Activated CD8-positive, alpha-beta memory T cell treated with anti-CD3 and anti-CD28 coated beads for 24 hours (primary cell): Measurements from ENCODE around the gene SMAD4.
"Not testable (repeated sequence)": the region's sequence is repeated elsewhere in the genome, so short reads cannot be mapped to it uniquely, and the experiment has no call there.

ENCODE experiments used
- DNase-seq: peaks from one replicate; pipeline ENCODE4 v3.0.0-alpha.2; 2020

The SMAD4 gene

DNA sequence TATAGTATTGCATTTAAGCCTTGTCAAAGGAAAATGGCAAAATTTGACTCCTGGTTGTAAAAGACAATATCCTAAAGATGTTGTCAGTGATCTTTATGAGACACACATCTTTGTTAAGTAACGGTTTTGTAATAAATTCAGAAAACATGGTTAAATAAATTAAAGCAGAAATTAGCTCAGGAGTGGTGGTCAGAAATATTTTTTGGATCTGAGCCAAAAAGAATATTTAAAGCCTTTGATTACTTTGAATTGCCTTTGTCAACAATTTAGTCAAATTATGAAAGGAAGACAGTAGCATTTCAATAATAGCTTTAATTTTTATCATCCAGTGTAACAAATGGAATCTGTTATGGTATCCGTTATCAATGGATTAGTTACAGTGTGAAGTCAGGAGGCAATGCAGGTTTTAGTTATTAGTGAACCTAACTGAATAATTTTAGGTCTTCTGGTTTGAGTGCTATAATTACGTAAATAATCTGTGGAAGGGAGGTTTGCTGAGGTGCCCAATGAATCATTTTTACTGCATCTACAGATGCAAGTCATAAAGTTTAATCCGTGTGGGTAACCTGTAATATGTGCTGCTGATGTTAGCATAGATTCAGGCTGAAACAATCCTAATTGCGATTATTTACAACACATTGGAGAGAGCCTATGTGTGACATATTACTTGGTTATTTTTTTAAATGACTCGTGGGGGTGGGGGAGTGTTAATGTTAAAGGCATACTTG lies 42.7 kb downstream of the SMAD4 start:
- DNase-seq = no peak

DNA sequence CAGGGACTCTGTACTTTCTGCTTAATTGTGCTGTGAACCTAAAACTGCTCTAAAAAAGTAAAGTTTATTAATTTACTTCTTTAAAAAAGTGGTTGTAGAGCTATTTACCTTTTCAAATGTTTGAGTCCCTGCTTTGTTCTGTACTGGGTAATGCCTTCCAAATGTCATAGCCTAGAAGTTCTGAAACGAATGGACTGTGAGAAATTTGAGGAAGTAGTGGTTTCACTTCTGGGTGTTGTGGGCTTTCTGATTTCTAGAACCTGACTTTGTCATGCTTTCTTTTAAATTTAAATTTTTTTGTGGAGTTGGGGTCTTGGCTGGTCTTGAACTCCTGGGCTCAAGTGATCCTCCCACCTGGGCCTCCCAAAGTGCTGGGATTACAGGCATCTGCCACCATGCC lies 44.6 kb downstream of the SMAD4 start:
- no peak for DNase-seq

DNA sequence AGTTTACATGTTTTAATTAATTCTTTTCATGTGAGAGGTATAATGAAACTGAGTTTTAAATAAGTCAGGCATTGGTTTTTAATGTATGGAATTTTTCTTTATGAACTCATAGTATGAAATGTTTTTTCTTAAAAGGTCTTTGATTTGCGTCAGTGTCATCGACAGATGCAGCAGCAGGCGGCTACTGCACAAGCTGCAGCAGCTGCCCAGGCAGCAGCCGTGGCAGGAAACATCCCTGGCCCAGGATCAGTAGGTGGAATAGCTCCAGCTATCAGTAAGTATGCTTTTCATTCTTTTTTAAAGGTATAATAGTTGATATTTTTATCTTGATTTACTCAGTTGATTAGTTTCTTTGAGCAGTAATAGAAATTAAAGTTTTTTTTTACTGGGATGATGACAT lies 46.5 kb downstream of the SMAD4 start:
- no peak for DNase-seq

DNA sequence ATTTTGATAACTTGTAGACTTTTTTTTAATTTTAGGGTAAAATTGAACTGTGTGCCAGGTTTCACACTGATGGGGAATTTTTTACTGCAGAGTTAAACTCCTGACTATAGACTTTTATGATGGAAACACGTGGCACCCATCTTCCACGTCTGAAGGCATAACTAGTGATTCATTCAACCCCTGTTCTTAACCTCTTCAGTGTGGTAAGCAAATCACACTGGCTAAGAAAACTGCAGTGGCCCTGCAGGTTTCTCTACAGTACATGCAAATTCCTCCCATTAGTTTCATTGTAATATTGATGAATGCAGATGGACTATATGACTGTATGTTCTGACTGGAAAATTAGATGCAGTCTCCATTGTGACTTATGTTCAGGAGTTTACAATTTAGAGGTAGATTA lies 47.2 kb downstream of the SMAD4 start:
- DNase-seq = no peak

DNA sequence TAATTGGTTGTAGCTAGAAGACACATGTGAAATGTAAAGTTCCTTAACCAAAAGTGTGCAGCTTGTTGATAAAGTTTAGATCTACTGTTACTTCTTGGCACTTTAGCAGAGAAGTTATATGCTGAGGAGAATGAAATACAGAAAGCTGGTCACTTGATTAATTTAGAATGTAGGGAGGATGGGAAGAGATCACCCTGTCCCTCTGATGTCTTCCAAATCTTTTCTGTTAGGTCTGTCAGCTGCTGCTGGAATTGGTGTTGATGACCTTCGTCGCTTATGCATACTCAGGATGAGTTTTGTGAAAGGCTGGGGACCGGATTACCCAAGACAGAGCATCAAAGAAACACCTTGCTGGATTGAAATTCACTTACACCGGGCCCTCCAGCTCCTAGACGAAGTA lies 48.0 kb downstream of the SMAD4 start:
- DNase-seq = no peak

DNA sequence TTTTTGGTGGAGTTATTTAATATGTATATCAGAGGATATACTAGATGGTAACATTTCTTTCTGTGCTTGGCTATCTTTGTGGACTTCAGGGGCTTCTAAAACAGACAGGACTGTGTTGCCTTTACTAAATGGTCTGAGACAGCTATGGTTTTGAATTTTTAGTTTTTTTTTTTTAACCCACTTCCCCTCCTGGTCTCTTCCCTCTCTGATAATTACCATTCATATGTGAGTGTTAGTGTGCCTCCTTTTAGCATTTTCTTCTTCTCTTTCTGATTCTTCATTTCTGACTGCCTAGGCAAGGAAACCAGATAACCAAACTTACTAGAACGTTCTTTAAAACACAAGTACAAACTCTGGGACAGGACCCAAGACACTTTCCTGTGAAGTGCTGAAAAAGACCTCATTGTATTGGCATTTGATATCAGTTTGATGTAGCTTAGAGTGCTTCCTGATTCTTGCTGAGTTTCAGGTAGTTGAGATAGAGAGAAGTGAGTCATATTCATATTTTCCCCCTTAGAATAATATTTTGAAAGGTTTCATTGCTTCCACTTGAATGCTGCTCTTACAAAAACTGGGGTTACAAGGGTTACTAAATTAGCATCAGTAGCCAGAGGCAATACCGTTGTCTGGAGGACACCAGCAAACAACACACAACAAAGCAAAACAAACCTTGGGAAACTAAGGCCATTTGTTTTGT lies 52.7 kb downstream of the SMAD4 start:
- no peak for DNase-seq

DNA sequence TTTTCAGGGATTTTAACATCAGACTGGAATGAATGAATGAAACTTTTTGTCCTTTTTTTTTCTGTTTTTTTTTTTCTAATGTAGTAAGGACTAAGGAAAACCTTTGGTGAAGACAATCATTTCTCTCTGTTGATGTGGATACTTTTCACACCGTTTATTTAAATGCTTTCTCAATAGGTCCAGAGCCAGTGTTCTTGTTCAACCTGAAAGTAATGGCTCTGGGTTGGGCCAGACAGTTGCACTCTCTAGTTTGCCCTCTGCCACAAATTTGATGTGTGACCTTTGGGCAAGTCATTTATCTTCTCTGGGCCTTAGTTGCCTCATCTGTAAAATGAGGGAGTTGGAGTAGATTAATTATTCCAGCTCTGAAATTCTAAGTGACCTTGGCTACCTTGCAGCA lies 53.4 kb downstream of the SMAD4 start:
- DNase-seq = no peak

DNA sequence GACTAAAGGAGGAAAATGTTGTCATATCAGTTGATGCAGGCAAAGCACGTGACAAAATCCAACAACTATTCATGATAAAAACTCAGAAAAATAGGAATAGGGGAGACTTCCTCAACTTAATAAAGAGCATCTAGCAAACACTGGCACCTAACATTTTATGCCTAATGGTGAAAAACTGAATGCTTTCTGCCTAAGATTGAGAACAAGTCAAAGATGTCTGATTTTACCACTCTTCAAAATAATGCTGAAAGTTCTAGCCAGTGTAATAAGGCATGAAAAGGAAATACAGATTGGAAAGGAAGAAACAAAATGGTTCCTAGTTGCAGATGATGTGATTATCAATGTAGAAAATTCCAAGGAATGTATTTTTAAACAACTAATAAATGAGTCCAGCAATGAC lies 58.4 kb downstream of the SMAD4 start:
- no peak for DNase-seq

DNA sequence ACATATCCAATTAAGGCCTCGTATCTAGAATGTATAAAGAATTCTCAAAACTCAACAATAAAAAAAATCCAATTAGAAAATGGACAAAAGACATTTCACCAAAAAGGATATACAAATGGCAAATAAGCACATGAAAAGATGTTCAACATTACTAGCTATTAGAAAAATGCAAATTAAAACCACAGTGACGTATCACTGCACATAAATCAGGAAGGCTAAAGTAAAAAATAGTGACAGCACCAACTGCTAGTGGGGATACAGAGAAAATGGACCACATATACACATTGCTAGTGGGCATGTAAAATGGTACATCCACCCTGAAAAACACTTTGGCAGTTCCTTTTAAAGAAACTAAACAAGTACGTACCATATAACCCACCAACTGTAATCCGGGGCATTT lies 59.7 kb downstream of the SMAD4 start:
- no peak for DNase-seq

DNA sequence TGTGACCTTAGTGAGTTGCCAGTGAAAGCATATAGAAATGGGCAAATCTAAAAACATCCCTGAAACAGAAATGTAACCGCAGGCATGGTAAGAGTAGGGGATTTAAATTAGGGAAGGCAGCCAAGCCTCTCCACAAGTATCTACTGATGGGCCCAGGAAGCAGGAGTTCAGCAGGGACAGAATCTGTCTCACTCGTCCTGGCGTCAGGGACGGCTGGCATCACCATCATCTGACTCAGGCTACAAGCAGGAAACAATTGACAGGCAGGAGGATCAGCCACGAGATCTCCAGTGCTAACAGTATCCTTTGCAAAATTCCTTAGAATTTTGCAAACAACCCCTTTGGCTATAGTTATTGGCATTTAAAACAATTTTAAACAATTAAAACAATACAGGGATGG lies 61.3 kb downstream of the SMAD4 start:
- no peak for DNase-seq

DNA sequence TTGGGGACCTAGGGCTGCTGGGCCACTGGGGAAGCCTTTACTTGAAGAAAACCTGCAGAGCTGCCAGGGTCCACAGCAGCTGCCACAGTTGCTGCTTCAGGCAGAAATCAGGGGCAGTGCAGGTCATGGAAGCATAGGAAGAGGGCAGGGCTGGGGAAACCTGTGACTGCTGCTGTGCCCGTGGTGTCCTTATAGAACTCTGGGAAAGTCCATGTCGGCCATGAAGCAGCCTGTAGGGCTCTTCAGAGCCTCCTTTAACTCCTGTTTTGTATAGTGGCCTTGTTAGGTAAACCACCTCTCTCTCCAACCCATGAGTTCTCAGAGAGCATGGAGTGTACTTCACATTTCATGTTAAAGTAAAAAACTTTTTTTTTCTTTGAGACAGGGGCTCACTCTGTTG lies 62.1 kb downstream of the SMAD4 start:
- DNase-seq = no peak

DNA sequence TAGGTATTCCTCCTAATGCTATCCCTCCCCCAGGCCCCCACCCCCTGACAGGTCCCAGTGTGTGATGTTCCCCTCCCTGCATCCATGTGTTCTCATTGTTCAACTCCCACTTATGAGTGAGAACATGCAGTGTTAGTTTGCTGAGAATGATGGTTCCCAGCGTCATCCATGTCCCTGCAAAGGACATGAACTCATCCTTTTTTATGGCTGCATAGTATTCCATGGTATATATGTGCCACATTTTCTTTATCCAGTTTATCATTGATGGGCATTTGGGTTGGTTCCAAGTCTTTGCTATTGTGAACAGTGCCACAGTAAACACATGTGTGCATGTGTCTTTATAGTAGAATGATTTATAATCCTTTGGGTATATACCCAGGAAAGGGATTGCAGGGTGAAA lies 63.0 kb downstream of the SMAD4 start:
- DNase-seq = not testable (repeated sequence)

DNA sequence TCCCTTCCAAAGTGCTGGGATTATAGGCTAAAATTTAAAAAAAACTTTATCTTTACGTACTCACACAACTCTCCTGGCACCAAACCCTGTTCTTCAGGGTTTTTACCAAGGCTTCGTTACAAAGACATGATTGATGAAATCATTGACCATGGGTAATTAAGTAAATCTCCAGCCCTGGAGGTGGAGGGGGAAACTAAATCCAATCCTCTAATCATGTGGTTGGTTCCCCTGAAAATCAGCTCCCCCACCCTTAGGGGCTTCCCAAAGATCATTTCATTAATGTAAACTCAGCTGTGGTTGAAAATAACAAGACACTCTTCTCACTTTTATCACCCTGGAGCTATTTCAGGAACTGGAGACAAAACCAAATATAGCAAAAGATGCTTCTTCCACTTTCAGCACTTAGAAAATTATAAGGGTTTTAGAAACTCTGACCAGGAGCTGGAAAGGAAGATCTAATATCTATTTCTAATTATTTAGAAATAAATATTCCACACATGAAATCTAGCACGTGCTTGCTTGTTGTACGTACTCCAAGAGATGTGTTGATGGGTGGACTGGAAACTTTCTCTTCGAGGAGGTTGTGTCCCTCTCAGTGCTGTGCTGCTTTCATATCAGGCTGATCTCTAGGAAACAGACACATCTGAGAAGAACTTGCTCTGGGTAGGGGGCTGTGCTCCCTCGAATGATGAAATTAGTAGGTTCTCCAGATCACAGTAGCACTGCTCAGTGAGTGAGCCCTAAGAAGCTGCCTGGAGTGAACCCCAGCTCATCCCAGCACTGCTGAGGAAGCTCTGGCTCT lies 67.2 kb downstream of the SMAD4 start:
- no peak for DNase-seq

DNA sequence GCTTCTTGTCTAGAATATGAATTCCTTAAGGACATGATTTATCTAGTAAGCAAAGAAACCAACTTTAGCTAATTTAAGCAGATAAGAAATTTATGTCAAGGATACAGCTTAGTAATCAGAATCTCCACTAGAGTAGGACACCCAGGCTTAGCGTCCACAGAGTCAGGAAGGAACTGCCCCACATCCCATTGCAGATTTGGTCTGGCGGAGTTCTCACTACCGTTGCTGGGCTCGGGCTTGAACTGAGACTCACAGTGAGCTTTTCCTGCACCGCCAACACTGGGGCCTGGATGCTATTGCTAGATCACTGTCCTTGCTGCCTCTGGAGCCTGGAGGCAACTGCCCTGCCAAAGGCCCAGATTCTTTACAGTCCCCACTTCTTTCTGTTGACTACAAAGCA lies 68.1 kb downstream of the SMAD4 start:
- no peak for DNase-seq

DNA sequence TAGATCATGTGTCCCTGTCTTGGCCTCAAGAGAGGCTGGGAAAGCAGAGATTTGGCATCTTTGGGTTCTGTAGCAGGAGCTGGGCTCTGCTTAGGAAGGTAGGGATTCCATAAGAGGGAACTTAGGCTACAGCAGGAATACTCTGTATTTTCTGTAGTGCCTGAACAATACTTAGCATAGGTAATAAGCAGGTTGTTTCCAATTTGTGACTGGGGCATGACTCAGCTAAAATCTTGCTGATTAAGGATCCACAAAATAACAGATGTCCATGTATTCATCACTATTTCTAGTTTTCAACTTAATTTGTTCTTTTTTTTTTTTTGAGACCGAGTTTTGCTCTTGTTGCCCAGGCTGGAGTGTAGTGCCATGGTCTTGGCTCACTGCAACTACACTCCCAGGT lies 68.5 kb downstream of the SMAD4 start:
- no peak for DNase-seq

DNA sequence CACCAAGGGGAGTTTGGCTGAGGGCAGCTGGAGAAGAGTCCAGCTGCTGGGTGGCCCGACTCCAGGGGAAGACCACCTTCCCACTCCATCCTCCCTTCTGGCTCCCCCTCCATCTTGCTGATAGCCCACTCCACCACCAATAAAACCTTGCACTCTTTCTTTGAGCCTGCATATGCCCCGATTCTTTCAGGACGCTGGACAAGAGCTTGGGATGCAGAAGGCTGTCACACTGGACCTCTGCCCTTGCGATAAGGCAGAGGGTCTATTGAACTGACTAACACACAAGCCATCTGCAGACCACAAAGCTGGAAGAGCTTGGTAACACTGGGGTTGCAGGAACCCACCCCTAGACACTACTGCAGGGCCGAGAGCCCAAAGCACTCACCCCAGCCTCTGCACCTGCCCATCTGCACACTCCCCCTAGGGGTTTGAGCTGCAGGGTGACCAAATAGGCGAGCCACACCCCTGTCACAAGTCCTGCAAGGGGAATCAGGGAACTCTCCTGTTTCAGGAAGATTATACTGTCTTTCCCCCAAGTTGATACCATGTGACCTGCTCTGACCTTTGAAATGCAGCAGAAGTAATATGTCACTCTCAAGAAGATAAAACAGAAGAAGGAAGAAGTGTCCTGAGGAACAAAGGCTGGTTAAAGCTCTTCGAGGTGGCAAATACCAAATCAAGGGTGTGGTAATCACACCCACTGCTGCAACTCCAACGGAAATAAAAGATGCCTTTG lies 70.5 kb downstream of the SMAD4 start:
- DNase-seq = no peak

DNA sequence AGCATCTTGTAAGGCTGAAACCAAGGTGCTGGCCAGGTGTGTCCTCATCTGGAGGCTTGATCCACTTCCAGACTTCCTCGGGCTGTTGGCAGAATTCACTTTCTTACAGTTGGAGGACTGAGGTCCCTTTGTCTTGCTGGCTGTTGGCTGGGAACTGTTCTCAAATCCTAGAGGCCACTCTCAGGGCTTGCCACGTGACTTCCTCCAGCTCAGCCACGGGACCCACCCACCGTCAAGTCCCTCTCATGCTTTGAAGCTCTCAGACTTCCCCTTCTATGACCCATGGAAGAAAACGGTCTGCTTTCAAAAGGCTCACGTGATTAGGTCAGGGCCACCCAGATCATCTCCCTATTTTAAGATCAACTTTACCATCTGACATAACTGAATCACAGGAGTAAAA lies 77.1 kb downstream of the SMAD4 start:
- no peak for DNase-seq

DNA sequence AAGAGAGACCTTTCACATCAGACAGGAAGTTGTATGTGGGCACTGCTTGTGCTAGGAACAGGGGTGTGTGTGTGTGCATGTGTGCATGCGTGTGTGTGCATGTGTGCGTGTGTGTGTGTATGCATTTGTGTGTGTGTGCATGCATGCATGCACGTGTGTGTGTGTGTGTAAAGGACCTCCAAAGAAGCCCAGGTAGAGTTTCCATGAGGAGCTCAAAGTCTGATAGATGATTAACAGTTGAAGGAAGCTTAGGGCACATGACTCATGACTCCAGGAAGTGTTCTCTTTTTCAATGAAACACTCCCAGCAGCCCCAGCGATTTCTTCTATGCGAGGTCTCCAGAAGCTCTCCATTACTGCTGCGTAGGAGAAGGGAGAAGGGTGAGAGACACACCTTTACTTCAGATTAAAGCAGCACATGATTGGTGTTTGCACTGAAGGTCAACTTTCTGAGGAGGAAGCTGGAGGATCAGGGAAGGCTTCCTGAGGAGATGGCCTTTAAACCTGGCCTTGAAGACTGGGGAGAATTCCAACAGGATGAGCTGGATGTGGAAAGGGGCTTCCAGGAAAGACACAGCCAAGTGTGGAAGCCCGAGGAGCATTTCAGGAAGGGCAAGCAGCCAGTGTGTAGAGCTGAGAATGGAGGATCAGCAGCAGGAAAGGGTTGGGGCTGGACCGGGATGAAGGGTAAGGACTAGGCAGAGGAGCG lies 77.7 kb downstream of the SMAD4 start:
- DNase-seq = no peak

DNA sequence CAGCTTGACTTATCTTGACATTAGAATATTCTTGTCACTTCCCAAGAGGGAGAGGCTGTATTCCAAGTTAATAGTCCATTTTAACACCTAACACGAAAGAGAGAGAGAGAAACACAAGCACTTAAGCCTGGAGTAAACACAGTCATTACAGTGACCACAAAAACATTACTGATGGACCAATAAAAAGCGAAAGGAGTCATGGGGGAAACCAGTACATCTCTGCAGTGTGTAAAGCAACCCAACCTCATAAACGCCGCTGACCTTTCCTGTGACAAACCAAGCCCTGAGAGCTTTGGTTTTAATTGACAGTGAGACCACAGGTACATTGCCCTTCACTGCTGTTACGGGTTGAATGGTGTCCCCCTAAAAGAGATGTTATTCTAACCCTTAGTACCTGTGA lies 78.3 kb downstream of the SMAD4 start:
- no peak for DNase-seq

DNA sequence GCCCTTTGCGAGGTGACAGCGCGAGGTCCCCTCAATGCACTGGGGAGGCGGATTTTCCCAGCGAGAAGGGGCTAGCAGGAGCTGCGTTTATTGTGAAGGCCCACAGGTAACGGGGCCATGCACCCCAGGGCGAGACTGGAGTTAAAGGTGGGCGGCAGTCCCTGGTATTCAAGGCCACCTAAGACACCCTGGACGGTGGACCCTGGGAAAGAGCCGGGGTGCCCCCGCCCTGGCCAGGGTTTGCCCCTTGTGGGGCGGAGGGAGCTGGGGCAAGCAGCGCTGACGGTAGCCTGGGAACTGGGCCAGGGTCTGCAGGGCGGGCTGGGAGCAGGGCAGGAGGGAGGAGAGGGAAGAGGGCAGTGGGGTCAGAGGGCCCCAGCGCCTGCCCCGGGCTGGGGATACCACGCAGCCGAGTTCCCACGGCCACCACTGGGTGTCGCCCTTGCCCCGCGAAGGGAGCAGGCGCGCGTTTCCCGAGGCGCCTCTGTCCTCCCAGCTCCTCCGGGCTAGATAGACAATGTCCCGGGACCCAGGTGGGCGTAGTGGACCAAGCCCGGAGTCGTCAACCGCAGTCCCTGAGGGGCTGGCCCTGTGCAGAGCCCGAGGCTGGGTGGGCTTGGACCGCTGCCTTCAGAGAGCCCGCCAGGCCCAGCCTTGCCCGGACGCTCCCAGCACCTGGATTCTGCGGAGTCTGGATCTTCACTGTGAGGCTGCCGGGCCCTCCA lies 80.2 kb downstream of the SMAD4 start:
- DNase-seq = peak; percentile 94

DNA sequence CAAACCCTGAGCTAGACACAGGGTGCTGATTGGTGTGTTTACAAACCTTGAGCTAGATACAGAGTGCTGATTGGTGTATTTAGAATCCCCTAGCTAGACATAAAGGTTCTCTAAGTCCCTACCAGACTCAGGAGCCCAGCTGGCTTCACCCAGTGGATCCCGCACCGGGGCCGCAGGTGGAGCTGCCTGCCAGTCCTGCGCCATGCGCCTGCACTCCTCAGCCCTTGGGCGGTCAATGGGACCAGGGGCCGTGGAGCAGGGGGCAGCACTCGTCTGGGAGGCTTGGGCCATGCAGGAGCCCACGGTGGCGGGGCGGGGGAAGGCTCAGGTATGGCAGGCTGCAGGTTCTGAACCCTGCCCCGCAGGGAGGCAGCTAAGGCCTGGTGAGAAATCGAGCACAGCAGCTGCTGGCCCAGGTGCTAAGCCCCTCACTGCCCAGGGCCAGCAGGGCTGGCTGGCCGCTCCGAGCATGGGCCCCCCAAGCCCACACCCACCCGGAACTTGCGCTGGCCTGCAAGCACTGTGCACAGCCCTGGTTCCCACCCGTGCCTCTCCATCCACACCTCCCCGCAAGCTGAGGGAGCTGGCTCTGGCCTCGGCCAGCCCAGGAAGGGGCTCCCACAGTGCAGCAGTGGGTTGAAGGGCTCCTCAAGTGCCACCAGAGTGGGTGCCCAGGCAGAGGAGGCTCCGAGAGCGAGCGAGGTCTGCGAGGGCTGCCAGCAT lies 81.8 kb downstream of the SMAD4 start:
- DNase-seq = not testable (repeated sequence)
